IgD-negative memory B cell (primary cell): ENCODE data around the gene MCU. TPM values are rescaled to one million over a fixed set of nuclear protein-coding genes. Genes with fewer than 3 reads are reported as not detected.

Experiments used
- H3K27ac Mint-ChIP-seq, 3 donors: one replicate each; pipeline ENCODE4 v1.8.0; 2020 to 2022; ENCODE audit warnings: mild to moderate bottlenecking in 3 of 3, mixed read lengths in 3 of 3, moderate library complexity in 1 of 3
- H3K27me3 Mint-ChIP-seq: one replicate; pipeline ENCODE4 v1.8.0; 2021; ENCODE audit warnings: mixed read lengths
- H3K36me3 Mint-ChIP-seq: one replicate; pipeline ENCODE4 v1.8.0; 2020; ENCODE audit warnings: mild to moderate bottlenecking, mixed read lengths
- H3K4me1 Mint-ChIP-seq, 3 donors: one replicate each; pipeline ENCODE4 v1.8.0; 2020 to 2022; ENCODE audit warnings: mixed read lengths in 3 of 3, mild to moderate bottlenecking in 1 of 3
- H3K4me3 Mint-ChIP-seq, 4 donors: one replicate each; pipeline ENCODE4 v1.8.0; 2020 to 2022; ENCODE audit warnings: mild to moderate bottlenecking in 4 of 4, mixed read lengths in 4 of 4, moderate library complexity in 3 of 4
- H3K9me3 Mint-ChIP-seq, 3 donors: one replicate each; pipeline ENCODE4 v1.8.0; 2020 to 2021; ENCODE audit warnings: mixed read lengths in 3 of 3, mild to moderate bottlenecking in 1 of 3
- polyA plus RNA-seq: library from polyadenylated mRNA; unstranded; fragments of 300-500 nt; fragmentation: Illumina TruSeq; gene quantifications from one replicate; pipeline ENCODE4 v1.2.3, GENCODE V29; 2021

Gene MCU
- polyA plus RNA-seq, 1 donor from 2014 or later: 5.6 TPM

- Mint-ChIP-seq H3K36me3 (peaks cover 4% of the 10 kb centered on the region), H3K9me3 (no peaks in the 10 kb centered on the region), H3K27me3 (no peaks in the 10 kb centered on the region), H3K4me1 (peaks cover 0 to 10% (median 2%) of the 10 kb centered on the region in 3 donors), H3K4me3 (no peak overlapping the region), H3K27ac (no peak overlapping the region)
These were observed 90.8 kb downstream of the MCU start for GRCh38 chr10:72782649-72783330.

GRCh38 chr10:72783410-72783833 lies 91.5 kb downstream of the MCU start:
- Mint-ChIP-seq H3K36me3 (peaks cover 7% of the 10 kb centered on the region), H3K9me3 (no peaks in the 10 kb centered on the region), H3K27ac (no peak overlapping the region), H3K27me3 (no peaks in the 10 kb centered on the region), H3K4me1 (peaks cover 3 to 10% (median 6%) of the 10 kb centered on the region in 3 donors), H3K4me3 (no peak overlapping the region)

GRCh38 chr10:72784551-72785351 lies 92.8 kb downstream of the MCU start:
- H3K9me3 Mint-ChIP-seq: no peaks in the 10 kb centered on the region
- H3K27ac Mint-ChIP-seq: no peak overlapping the region
- H3K27me3 Mint-ChIP-seq: no peaks in the 10 kb centered on the region
- H3K4me3 Mint-ChIP-seq: no peak overlapping the region
- H3K36me3 Mint-ChIP-seq: peaks cover 7% of the 10 kb centered on the region
- H3K4me1 Mint-ChIP-seq: peaks cover 5 to 14% (median 8%) of the 10 kb centered on the region in 3 donors

- Mint-ChIP-seq H3K27me3 (no peaks in the 10 kb centered on the region), H3K4me1 (peaks cover 5 to 14% (median 8%) of the 10 kb centered on the region in 3 donors), H3K36me3 (peaks cover 5% of the 10 kb centered on the region), H3K27ac (no peak overlapping the region), H3K4me3 (no peak overlapping the region), H3K9me3 (no peaks in the 10 kb centered on the region)
These were observed 93.5 kb downstream of the MCU start for GRCh38 chr10:72785409-72785808.

GRCh38 chr10:72790216-72790990 lies 98.5 kb downstream of the MCU start:
- Mint-ChIP-seq H3K4me1 (peaks cover 4 to 6% (median 5%) of the 10 kb centered on the region in 3 donors), H3K4me3 (no peak overlapping the region), H3K9me3 (no peaks in the 10 kb centered on the region), H3K36me3 (peaks cover 4% of the 10 kb centered on the region), H3K27me3 (no peaks in the 10 kb centered on the region), H3K27ac (no peak overlapping the region)

GRCh38 chr10:72792288-72792687 lies 100.3 kb downstream of the MCU start:
- Mint-ChIP-seq H3K4me3 (no peak overlapping the region), H3K27me3 (no peaks in the 10 kb centered on the region), H3K36me3 (peaks cover 7% of the 10 kb centered on the region), H3K9me3 (no peaks in the 10 kb centered on the region), H3K27ac (no peak overlapping the region), H3K4me1 (peaks cover 4 to 6% (median 5%) of the 10 kb centered on the region in 3 donors)

GRCh38 chr10:72793752-72794151 lies 101.8 kb downstream of the MCU start:
- Mint-ChIP-seq H3K4me3 (no peak overlapping the region), H3K27ac (no peak overlapping the region), H3K9me3 (no peaks in the 10 kb centered on the region), H3K36me3 (peaks cover 4% of the 10 kb centered on the region), H3K27me3 (no peaks in the 10 kb centered on the region), H3K4me1 (peaks cover 2 to 3% (median 2%) of the 10 kb centered on the region in 3 donors)

GRCh38 chr10:72794260-72794659 lies 102.3 kb downstream of the MCU start:
- no peak overlapping the region for H3K27ac Mint-ChIP-seq
- H3K27me3 Mint-ChIP-seq: no peaks in the 10 kb centered on the region
- H3K9me3 Mint-ChIP-seq: no peaks in the 10 kb centered on the region
- no peak overlapping the region for H3K4me3 Mint-ChIP-seq
- H3K4me1 Mint-ChIP-seq: peaks cover 0 to 3% (median 0%) of the 10 kb centered on the region in 3 donors
- H3K36me3 Mint-ChIP-seq: peaks cover 4% of the 10 kb centered on the region

- H3K27me3 Mint-ChIP-seq: no peaks in the 10 kb centered on the region
- no peak overlapping the region for H3K4me3 Mint-ChIP-seq
- no peaks in the 10 kb centered on the region for H3K4me1 Mint-ChIP-seq
- no peak overlapping the region for H3K27ac Mint-ChIP-seq
- no peaks in the 10 kb centered on the region for H3K9me3 Mint-ChIP-seq
- peaks cover 4% of the 10 kb centered on the region for H3K36me3 Mint-ChIP-seq
These were observed 104.1 kb downstream of the MCU start for GRCh38 chr10:72796042-72796441.

- H3K27me3 Mint-ChIP-seq: no peaks in the 10 kb centered on the region
- no peaks in the 10 kb centered on the region for H3K4me1 Mint-ChIP-seq
- H3K27ac Mint-ChIP-seq: no peak overlapping the region
- peaks cover 4% of the 10 kb centered on the region for H3K36me3 Mint-ChIP-seq
- no peak overlapping the region for H3K4me3 Mint-ChIP-seq
- no peaks in the 10 kb centered on the region for H3K9me3 Mint-ChIP-seq
These were observed 104.6 kb downstream of the MCU start for GRCh38 chr10:72796538-72796937.

GRCh38 chr10:72800000-72800740 lies 108.2 kb downstream of the MCU start:
- no peak overlapping the region for H3K27ac Mint-ChIP-seq
- no peak overlapping the region for H3K4me3 Mint-ChIP-seq
- H3K9me3 Mint-ChIP-seq: no peaks in the 10 kb centered on the region

GRCh38 chr10:72800741-72801092 lies 108.8 kb downstream of the MCU start:
- H3K4me3 Mint-ChIP-seq: no peak overlapping the region
- no peaks in the 10 kb centered on the region for H3K9me3 Mint-ChIP-seq
- peaks cover 6% of the 10 kb centered on the region for H3K36me3 Mint-ChIP-seq
- no peak overlapping the region for H3K27ac Mint-ChIP-seq
- no peaks in the 10 kb centered on the region for H3K27me3 Mint-ChIP-seq
- H3K4me1 Mint-ChIP-seq: no peaks in the 10 kb centered on the region

More at GRCh38 chr10:72800000-72800740, 108.2 kb downstream of the MCU start:
- Mint-ChIP-seq H3K27me3 (no peaks in the 10 kb centered on the region), H3K4me1 (no peaks in the 10 kb centered on the region), H3K36me3 (peaks cover 7% of the 10 kb centered on the region)

GRCh38 chr10:72801263-72801868 lies 109.4 kb downstream of the MCU start:
- no peaks in the 10 kb centered on the region for H3K27me3 Mint-ChIP-seq
- peaks cover 3% of the 10 kb centered on the region for H3K36me3 Mint-ChIP-seq
- H3K27ac Mint-ChIP-seq: no peak overlapping the region
- no peak overlapping the region for H3K4me3 Mint-ChIP-seq
- H3K9me3 Mint-ChIP-seq: no peaks in the 10 kb centered on the region
- H3K4me1 Mint-ChIP-seq: no peaks in the 10 kb centered on the region

GRCh38 chr10:72802332-72802731 lies 110.4 kb downstream of the MCU start:
- H3K9me3 Mint-ChIP-seq: no peaks in the 10 kb centered on the region
- H3K4me3 Mint-ChIP-seq: no peak overlapping the region
- H3K4me1 Mint-ChIP-seq: no peaks in the 10 kb centered on the region
- H3K27ac Mint-ChIP-seq: no peak overlapping the region
- peaks cover 3% of the 10 kb centered on the region for H3K36me3 Mint-ChIP-seq
- no peaks in the 10 kb centered on the region for H3K27me3 Mint-ChIP-seq
